ENCODE data around the gene PCDHA1. TPM values are rescaled to one million over a fixed set of nuclear protein-coding genes. Genes with fewer than 3 reads are reported as not detected.
"Not testable (repeated sequence)": the region's sequence is repeated elsewhere in the genome, so short reads cannot be mapped to it uniquely, and the experiment has no call there.

The PCDHA1 gene
- total RNA-seq, 1 donor = not detected

- no peak for DNase-seq (ENCODE audit: low read depth)
- TF ChIP-seq CTCF (IDR thresholded peaks at IDR 0.05; ENCODE audit: insufficient read depth, low read depth, low read length) = peak; percentile 25
- H3K4me3 ChIP-seq (ENCODE audit: low read depth, low read length) = no peak overlapping the region
These were observed 83.6 kb downstream of the PCDHA1 start for GRCh38 chr5:140869555-140869886.

DNA sequence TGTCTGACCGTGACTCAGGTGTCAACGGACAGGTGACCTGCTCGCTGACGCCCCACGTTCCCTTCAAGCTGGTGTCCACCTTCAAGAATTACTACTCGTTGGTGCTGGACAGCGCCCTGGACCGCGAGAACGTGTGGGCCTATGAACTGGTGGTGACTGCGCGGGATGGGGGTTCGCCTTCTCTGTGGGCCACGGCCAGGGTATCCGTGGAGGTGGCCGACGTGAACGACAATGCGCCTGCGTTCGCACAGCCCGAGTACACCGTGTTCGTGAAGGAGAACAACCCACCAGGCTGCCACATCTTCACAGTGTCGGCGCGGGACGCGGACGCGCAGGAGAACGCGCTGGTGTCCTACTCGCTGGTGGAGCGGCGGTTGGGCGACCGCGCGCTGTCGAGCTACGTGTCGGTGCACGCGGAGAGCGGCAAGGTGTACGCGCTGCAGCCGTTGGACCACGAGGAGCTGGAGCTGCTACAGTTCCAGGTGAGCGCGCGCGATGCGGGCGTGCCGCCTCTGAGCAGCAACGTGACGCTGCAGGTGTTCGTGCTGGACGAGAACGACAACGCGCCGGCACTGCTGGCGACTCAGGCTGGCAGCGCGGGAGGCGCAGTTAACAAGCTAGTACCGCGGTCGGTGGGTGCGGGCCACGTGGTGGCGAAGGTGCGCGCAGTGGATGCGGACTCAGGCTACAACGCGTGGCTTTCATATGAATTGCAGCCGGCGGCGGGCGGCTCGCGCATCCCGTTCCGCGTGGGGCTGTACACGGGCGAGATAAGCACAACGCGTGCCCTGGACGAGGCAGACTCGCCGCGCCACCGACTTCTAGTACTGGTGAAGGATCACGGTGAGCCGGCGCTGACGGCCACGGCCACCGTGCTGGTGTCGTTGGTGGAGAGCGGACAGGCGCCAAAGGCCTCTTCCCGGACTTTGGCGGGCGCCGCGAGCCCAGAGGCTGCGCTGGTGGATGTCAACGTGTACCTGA, 84.6 kb downstream of the PCDHA1 start:
- TF ChIP-seq CTCF (IDR thresholded peaks at IDR 0.05; ENCODE audit: insufficient read depth, low read depth, low read length) = no peak
- DNase-seq (ENCODE audit: low read depth) = no peak
- no peak overlapping the region for H3K4me3 ChIP-seq (ENCODE audit: low read depth, low read length)

DNA sequence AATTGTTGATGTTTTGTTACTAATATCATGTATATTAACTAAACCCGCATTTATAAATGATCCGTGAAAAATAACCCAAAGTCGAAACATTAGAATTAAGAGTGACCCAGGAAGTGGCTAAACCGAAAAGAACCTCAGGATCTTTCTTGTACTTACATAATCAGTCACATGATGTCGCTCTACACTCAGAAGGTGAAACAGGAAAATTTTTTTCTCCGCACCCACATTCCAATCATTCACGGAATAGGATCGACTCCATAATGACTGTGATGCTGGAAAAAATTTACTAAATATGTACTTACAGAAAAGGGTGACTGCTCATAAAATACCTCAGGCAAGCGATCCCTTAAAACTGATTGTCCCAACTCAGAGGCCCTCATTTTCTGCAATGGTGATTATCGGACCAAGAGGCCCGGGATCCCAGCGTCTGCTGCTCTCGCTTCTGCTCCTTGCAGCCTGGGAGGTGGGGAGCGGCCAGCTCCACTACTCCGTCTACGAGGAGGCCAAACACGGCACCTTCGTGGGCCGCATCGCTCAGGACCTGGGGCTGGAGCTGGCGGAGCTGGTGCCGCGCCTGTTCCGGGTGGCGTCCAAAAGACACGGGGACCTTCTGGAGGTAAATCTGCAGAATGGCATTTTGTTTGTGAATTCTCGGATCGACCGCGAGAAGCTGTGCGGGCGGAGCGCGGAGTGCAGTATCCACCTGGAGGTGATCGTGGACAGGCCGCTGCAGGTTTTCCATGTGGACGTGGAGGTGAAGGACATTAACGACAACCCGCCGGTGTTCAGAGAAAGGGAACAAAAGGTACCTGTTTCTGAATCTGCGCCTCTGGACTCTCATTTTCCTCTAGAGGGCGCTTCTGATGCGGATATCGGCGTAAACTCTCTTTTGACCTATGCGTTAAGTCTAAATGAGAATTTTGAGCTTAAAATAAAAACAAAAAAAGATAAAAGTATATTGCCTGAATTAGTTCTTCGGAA, 89.4 kb downstream of the PCDHA1 start, which contains the start of gene PCDHA12:
Gene PCDHA12, plus strand, starts transcription at position 224 of the 981 bp plus-strand sequence. Its CDS starts 165 bp downstream, at position 389.
- no peak within 1 kb of the TSS for H3K4me3 ChIP-seq (ENCODE audit: low read depth, low read length)
- TF ChIP-seq CTCF (IDR thresholded peaks at IDR 0.05; ENCODE audit: insufficient read depth, low read depth, low read length) = no peak
- no peak for DNase-seq (ENCODE audit: low read depth)

- not testable (repeated sequence) for H3K4me3 ChIP-seq (ENCODE audit: low read depth, low read length); DNase-seq (ENCODE audit: low read depth)
These were observed 90.8 kb downstream of the PCDHA1 start for GRCh38 chr5:140876541-140877261.

DNA sequence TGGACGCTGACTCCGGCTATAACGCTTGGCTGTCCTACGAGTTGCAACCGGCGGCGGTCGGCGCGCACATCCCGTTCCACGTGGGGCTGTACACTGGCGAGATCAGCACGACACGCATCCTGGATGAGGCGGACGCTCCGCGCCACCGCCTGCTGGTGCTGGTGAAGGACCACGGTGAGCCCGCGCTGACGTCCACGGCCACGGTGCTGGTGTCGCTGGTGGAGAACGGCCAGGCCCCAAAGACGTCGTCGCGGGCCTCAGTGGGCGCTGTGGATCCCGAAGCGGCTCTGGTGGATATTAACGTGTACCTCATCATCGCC, 91.3 kb downstream of the PCDHA1 start:
- no peak for TF ChIP-seq CTCF (IDR thresholded peaks at IDR 0.05; ENCODE audit: insufficient read depth, low read depth, low read length)
- no peak overlapping the region for H3K4me3 ChIP-seq (ENCODE audit: low read depth, low read length)
- DNase-seq (ENCODE audit: low read depth) = no peak

DNA sequence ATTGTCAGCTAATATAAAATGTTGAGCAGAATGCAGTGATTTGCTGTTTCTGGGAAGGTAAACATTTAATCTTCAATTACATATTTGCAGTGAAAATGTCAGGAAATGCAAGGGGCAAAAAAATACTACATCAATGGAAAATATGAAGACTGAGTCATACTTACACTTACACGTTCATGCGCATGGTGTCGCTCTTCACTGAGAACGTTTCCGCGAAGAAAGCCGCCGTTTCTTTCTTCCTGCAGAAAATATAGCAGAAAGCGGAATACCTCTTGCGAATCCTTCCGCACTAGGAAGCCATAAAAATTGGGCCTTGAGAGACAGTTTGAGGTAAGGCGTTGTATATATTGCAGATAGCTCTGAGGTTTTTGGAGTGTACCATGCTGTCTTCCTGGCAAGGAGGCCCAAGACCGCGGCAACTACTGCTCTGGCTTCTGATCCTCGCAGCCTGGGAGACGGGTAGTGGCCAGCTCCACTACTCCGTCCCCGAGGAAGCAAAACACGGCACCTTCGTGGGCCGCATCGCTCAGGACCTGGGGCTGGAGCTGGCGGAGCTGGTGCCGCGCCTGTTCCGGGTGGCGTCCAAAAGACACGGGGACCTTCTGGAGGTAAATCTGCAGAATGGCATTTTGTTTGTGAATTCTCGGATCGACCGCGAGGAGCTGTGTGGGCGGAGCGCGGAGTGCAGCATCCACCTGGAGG, 96.1 kb downstream of the PCDHA1 start, which contains the start of gene PCDHA13:
Gene PCDHA13, plus strand, starts transcription at position 236 of the 702 bp plus-strand sequence. Its CDS starts 145 bp downstream, at position 381.
- peak; percentile 1 for DNase-seq (ENCODE audit: low read depth)
- TF ChIP-seq CTCF (IDR thresholded peaks at IDR 0.05; ENCODE audit: insufficient read depth, low read depth, low read length) = no peak
- H3K4me3 ChIP-seq (ENCODE audit: low read depth, low read length) = no peak within 1 kb of the TSS

Measured in fibroblast of villous mesenchyme (primary cell).